ENCODE results near the gene LENG9. TPM values are rescaled to one million over a fixed set of nuclear protein-coding genes. Genes with fewer than 3 reads are reported as not detected.

LENG9 gene
- total and polyA plus RNA-seq, 2 of the 13 experiments (the other 11 are each of a cell fraction or from before 2014, with no cell fraction given): 0.75 to 2.9 TPM

DNA sequence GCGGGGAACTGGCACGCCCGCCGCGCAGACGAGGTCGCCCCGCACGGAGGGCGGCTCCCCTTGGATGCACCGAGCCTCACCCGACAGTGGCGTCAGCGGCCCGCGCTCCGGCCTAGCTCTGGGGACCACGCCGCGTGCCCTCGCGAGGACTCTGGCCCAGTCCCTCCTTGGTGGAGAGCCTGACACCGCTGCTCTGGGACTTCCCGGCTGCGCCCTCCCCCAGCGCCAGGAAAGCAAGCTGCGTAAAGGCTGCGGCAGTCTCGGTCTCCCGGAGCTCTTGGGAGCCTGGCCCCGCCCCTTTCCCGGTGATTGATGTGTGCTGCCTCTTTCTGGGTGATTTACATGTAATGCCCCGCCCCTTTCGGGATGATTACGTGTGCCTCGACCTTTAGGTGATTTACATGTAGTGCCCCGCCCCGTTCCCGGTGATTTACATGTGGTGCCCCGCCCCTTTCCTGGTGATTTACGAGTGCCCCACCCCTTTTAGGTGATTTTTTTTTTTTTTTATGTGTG lies at the start of gene LENG9 (continued):
- TF ChIP-seq, protein P1, sequence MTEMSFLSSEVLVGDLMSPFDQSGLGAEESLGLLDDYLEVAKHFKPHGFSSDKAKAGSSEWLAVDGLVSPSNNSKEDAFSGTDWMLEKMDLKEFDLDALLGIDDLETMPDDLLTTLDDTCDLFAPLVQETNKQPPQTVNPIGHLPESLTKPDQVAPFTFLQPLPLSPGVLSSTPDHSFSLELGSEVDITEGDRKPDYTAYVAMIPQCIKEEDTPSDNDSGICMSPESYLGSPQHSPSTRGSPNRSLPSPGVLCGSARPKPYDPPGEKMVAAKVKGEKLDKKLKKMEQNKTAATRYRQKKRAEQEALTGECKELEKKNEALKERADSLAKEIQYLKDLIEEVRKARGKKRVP (CRISPR knock-in tag; IDR thresholded peaks at IDR 0.05): no peak; a peak in 1 of 4 replicates
- TF ChIP-seq ZNF572 (CRISPR knock-in tag; IDR thresholded peaks at IDR 0.05) (no peak), U2AF2 (IDR thresholded peaks at IDR 0.05; ENCODE audit: low read depth, low read length) (no peak), MTA3 (CRISPR knock-in tag; IDR thresholded peaks at IDR 0.05) (no peak), ZBTB42 (CRISPR knock-in tag; IDR thresholded peaks at IDR 0.05) (no peak), PPARG (CRISPR knock-in tag; conservative IDR thresholded peaks at IDR 0.05) (no peak), ZNF780A (CRISPR knock-in tag; IDR thresholded peaks at IDR 0.05) (no peak), FOSL2 (CRISPR knock-in tag; IDR thresholded peaks at IDR 0.05) (no peak; the same call in 1 of the 2 replicates), KLF15 (CRISPR knock-in tag; IDR thresholded peaks at IDR 0.05; ENCODE audit: borderline replicate concordance) (no peak), ZNF605 (CRISPR knock-in tag; IDR thresholded peaks at IDR 0.05) (no peak), ZNF530 (CRISPR knock-in tag; IDR thresholded peaks at IDR 0.05; ENCODE audit: low read depth) (no peak), ZNF773 (CRISPR knock-in tag; IDR thresholded peaks at IDR 0.05; ENCODE audit: borderline replicate concordance) (0 out of 2 replicates have a peak, but pooled peaks have one; percentile 40)
- TF ChIP-seq, protein P2, sequence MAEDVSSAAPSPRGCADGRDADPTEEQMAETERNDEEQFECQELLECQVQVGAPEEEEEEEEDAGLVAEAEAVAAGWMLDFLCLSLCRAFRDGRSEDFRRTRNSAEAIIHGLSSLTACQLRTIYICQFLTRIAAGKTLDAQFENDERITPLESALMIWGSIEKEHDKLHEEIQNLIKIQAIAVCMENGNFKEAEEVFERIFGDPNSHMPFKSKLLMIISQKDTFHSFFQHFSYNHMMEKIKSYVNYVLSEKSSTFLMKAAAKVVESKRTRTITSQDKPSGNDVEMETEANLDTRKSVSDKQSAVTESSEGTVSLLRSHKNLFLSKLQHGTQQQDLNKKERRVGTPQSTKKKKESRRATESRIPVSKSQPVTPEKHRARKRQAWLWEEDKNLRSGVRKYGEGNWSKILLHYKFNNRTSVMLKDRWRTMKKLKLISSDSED (CRISPR knock-in tag; IDR thresholded peaks at IDR 0.05): no peak
- TF ChIP-seq, protein P3, sequence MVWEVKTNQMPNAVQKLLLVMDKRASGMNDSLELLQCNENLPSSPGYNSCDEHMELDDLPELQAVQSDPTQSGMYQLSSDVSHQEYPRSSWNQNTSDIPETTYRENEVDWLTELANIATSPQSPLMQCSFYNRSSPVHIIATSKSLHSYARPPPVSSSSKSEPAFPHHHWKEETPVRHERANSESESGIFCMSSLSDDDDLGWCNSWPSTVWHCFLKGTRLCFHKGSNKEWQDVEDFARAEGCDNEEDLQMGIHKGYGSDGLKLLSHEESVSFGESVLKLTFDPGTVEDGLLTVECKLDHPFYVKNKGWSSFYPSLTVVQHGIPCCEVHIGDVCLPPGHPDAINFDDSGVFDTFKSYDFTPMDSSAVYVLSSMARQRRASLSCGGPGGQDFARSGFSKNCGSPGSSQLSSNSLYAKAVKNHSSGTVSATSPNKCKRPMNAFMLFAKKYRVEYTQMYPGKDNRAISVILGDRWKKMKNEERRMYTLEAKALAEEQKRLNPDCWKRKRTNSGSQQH (CRISPR knock-in tag; IDR thresholded peaks at IDR 0.05; ENCODE audit: low read depth): 0 out of 2 replicates have a peak, but pooled peaks have one; percentile 36
- TF ChIP-seq, protein P4, sequence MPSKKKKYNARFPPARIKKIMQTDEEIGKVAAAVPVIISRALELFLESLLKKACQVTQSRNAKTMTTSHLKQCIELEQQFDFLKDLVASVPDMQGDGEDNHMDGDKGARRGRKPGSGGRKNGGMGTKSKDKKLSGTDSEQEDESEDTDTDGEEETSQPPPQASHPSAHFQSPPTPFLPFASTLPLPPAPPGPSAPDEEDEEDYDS (CRISPR knock-in tag; IDR thresholded peaks at IDR 0.05): peak; percentile 71; the same call in 1 of the 2 replicates
- TF ChIP-seq, protein P5, sequence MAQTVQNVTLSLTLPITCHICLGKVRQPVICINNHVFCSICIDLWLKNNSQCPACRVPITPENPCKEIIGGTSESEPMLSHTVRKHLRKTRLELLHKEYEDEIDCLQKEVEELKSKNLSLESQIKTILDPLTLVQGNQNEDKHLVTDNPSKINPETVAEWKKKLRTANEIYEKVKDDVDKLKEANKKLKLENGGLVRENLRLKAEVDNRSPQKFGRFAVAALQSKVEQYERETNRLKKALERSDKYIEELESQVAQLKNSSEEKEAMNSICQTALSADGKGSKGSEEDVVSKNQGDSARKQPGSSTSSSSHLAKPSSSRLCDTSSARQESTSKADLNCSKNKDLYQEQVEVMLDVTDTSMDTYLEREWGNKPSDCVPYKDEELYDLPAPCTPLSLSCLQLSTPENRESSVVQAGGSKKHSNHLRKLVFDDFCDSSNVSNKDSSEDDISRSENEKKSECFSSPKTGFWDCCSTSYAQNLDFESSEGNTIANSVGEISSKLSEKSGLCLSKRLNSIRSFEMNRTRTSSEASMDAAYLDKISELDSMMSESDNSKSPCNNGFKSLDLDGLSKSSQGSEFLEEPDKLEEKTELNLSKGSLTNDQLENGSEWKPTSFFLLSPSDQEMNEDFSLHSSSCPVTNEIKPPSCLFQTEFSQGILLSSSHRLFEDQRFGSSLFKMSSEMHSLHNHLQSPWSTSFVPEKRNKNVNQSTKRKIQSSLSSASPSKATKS (CRISPR knock-in tag; IDR thresholded peaks at IDR 0.05): no peak; the same call in 1 of the 2 replicates
- TF ChIP-seq, protein P6, sequence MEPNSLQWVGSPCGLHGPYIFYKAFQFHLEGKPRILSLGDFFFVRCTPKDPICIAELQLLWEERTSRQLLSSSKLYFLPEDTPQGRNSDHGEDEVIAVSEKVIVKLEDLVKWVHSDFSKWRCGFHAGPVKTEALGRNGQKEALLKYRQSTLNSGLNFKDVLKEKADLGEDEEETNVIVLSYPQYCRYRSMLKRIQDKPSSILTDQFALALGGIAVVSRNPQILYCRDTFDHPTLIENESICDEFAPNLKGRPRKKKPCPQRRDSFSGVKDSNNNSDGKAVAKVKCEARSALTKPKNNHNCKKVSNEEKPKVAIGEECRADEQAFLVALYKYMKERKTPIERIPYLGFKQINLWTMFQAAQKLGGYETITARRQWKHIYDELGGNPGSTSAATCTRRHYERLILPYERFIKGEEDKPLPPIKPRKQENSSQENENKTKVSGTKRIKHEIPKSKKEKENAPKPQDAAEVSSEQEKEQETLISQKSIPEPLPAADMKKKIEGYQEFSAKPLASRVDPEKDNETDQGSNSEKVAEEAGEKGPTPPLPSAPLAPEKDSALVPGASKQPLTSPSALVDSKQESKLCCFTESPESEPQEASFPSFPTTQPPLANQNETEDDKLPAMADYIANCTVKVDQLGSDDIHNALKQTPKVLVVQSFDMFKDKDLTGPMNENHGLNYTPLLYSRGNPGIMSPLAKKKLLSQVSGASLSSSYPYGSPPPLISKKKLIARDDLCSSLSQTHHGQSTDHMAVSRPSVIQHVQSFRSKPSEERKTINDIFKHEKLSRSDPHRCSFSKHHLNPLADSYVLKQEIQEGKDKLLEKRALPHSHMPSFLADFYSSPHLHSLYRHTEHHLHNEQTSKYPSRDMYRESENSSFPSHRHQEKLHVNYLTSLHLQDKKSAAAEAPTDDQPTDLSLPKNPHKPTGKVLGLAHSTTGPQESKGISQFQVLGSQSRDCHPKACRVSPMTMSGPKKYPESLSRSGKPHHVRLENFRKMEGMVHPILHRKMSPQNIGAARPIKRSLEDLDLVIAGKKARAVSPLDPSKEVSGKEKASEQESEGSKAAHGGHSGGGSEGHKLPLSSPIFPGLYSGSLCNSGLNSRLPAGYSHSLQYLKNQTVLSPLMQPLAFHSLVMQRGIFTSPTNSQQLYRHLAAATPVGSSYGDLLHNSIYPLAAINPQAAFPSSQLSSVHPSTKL (CRISPR knock-in tag; IDR thresholded peaks at IDR 0.05): peak; percentile 26; the same call in 1 of the 2 replicates
- TF ChIP-seq, protein P7, sequence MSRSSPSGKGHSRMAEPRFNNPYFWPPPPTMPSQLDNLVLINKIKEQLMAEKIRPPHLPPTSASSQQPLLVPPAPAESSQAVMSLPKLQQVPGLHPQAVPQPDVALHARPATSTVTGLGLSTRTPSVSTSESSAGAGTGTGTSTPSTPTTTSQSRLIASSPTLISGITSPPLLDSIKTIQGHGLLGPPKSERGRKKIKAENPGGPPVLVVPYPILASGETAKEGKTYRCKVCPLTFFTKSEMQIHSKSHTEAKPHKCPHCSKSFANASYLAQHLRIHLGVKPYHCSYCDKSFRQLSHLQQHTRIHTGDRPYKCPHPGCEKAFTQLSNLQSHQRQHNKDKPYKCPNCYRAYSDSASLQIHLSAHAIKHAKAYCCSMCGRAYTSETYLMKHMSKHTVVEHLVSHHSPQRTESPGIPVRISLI (CRISPR knock-in tag; IDR thresholded peaks at IDR 0.05; ENCODE audit: borderline replicate concordance): peak; percentile 73; the same call in 1 of the 2 replicates

Measured in HepG2 (cell line).